Activated T-helper 2 cell treated with anti-CD3 and anti-CD28 coated beads, Interferon-gamma antibody, Interleukin-2, Interleukin-4, amounts not matched to agents 10 μg/mL and 5 μg/mL and 100 μg/mL, durations not matched to agents 14 hours and 24 hours and 36 hours (primary cell): ENCODE data around the gene POLR1H. TPM values are rescaled to one million over a fixed set of nuclear protein-coding genes. Genes with fewer than 3 reads are reported as not detected.
"Not testable (repeated sequence)": the region's sequence is repeated elsewhere in the genome, so short reads cannot be mapped to it uniquely, and the experiment has no call there.

Source experiments
- DNase-seq: peaks from one replicate; pipeline ENCODE4 v3.0.0; 2021; ENCODE audit warnings: low spot score
- H3K27ac Mint-ChIP-seq: one replicate; pipeline ENCODE4 v1.8.0; 2021; ENCODE audit warnings: mixed read lengths
- H3K27me3 Mint-ChIP-seq: one replicate; pipeline ENCODE4 v1.8.0; 2021; ENCODE audit warnings: low read depth, mixed read lengths
- H3K36me3 Mint-ChIP-seq: one replicate; pipeline ENCODE4 v1.8.0; 2021; ENCODE audit warnings: low read depth, mixed read lengths
- H3K4me1 Mint-ChIP-seq: one replicate; pipeline ENCODE4 v1.8.0; 2021; ENCODE audit warnings: low read depth, mixed read lengths
- H3K4me3 Mint-ChIP-seq: one replicate; pipeline ENCODE4 v1.8.0; 2021; ENCODE audit warnings: low read depth, mild to moderate bottlenecking, moderate library complexity, mixed read lengths
- H3K9me3 Mint-ChIP-seq: one replicate; pipeline ENCODE4 v1.8.0; 2021; ENCODE audit warnings: mixed read lengths
- intact Hi-C: fragments of 100-400 bp; cut with micrococcal nuclease; formaldehyde crosslinking; loops from one replicate; pipeline ENCODE4 v1.15.1; 2023
- total RNA-seq: library from RNA; stranded (reverse); gene quantifications from 2 replicates; pipeline ENCODE4 v1.2.3, GENCODE V29; 2022

The POLR1H gene
- 76.0 and 78.2 TPM in 2 replicates for total RNA-seq

GRCh38 chr6:30061092-30061857, at the start of gene POLR1H:
Gene POLR1H (plus strand): TSS chr6:30061265. CDS start chr6:30061525, 260 bp downstream.
- peaks cover 37% of the 10 kb centered on the region for H3K36me3 Mint-ChIP-seq

DNA sequence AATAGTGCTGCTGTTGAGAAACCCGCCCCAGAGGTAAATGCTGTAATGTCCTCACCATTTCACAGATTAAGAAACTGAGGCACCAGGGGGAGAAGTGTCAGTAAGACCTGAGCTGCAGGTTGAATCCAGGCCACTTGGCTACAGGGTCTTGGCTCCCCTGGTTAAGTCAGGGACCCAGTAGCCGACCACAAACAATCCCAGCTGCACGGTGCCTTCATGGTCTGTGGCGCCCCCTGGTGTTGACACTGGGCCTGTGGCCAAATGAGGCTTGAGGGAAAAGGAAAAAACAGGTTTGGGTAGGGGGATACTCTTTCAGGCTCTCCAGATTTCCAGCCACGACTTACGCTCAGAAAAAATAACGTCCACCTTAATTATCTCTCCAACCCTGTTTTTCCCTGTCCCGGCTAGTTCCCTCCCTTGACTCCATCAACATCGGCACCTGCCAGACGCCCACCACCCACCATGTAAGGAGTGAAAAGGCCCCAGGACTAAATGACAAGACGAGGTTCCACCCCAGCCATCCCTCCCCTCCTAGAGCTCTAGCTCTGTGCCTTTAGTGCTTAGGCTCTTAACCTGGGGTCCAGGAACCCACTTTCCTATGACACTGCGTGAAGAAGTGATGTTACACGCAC, 47.7 kb upstream of the POLR1H start:
- H3K4me1 Mint-ChIP-seq: no peaks in the 10 kb centered on the region
- no peak overlapping the region for H3K27ac Mint-ChIP-seq
- no peak for DNase-seq
- intact Hi-C loops: loop anchor here (1.0 kb wide), 1 partner anchor 165 kb away; no protein-coding TSS in a partner anchor
- no peak overlapping the region for H3K4me3 Mint-ChIP-seq
- H3K9me3 Mint-ChIP-seq: no peaks in the 10 kb centered on the region
- no peaks in the 10 kb centered on the region for H3K36me3 Mint-ChIP-seq
- H3K27me3 Mint-ChIP-seq: peaks cover 3% of the 10 kb centered on the region

More at GRCh38 chr6:30061092-30061857, at the start of gene POLR1H:
- peak; percentile 82 for DNase-seq
- Mint-ChIP-seq H3K27me3 (no peaks in the 10 kb centered on the region), H3K27ac (peak within 1 kb of the TSS; percentile 97), H3K4me1 (peaks cover 40% of the 10 kb centered on the region), H3K9me3 (no peaks in the 10 kb centered on the region), H3K4me3 (peak within 1 kb of the TSS; percentile 99)
- intact Hi-C loops: loop anchor here (5.0 kb wide), 1 partner anchor 94 kb away; no protein-coding TSS in a partner anchor

- Mint-ChIP-seq H3K4me3 (no peak overlapping the region), H3K9me3 (no peaks in the 10 kb centered on the region), H3K36me3 (peaks cover 4% of the 10 kb centered on the region), H3K27me3 (no peaks in the 10 kb centered on the region), H3K27ac (no peak overlapping the region), H3K4me1 (no peaks in the 10 kb centered on the region)
- intact Hi-C loops: no loop called here
- DNase-seq: no peak
These were observed 41.2 kb upstream of the POLR1H start for GRCh38 chr6:30019819-30020218.

- Mint-ChIP-seq H3K9me3 (no peaks in the 10 kb centered on the region), H3K27ac (no peak overlapping the region), H3K4me1 (no peaks in the 10 kb centered on the region), H3K4me3 (no peak overlapping the region), H3K27me3 (no peaks in the 10 kb centered on the region), H3K36me3 (peaks cover 4% of the 10 kb centered on the region)
- intact Hi-C loops: no loop called here
- DNase-seq: no peak
These were observed 40.4 kb upstream of the POLR1H start for GRCh38 chr6:30020626-30021025.

- Mint-ChIP-seq H3K4me3 (no peak overlapping the region), H3K9me3 (no peaks in the 10 kb centered on the region), H3K4me1 (no peaks in the 10 kb centered on the region), H3K27me3 (no peaks in the 10 kb centered on the region), H3K27ac (no peak overlapping the region), H3K36me3 (peaks cover 4% of the 10 kb centered on the region)
- intact Hi-C loops: no loop called here
- no peak for DNase-seq
These were observed 38.9 kb upstream of the POLR1H start for GRCh38 chr6:30022189-30022588.

DNA sequence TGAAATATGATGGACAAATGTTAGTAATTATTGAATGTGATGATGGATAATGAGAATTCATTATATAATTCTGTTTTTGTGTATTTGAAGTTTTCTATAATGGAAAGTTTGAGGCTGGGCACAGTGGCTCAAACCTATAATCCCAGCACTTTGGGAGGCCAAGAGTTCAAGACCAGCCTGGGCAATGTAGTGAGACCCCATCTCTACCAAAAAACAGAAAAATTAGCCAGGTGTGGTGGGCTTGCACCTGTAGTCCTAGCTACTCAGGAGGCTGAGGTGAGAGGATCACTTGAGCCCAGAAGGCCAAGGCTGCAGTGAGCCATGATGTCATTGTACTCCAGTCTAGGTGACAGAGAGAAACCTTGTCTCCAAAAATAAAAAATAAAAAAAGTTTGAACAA, 38.4 kb upstream of the POLR1H start:
- H3K36me3 Mint-ChIP-seq, H3K4me3 Mint-ChIP-seq, intact Hi-C loops, H3K27ac Mint-ChIP-seq, H3K4me1 Mint-ChIP-seq, DNase-seq, H3K9me3 Mint-ChIP-seq, H3K27me3 Mint-ChIP-seq: not testable (repeated sequence)

DNA sequence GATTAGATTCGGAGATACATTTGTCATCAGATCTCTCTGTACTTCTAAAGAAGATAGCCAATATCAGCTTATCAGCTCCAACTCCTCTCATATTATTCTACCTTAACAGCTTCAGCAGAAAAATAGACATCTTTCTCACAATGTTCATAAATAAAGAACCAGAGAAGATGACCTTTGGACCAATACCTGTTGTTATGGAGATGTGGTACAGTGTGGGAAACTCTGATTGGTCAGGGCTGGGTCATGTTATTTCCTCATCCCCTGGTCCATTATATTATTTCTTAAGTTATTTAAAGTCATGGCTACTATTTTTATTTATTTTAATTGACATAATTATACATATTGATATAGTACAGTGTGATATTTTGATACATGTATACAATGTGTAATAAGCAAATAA, 35.9 kb upstream of the POLR1H start:
- H3K9me3 Mint-ChIP-seq: no peaks in the 10 kb centered on the region
- H3K27ac Mint-ChIP-seq: no peak overlapping the region
- no peak overlapping the region for H3K4me3 Mint-ChIP-seq
- H3K4me1 Mint-ChIP-seq: no peaks in the 10 kb centered on the region
- peaks cover 8% of the 10 kb centered on the region for H3K36me3 Mint-ChIP-seq
- no peak for DNase-seq
- no peaks in the 10 kb centered on the region for H3K27me3 Mint-ChIP-seq
- intact Hi-C loops: no loop called here

GRCh38 chr6:30029588-30029987, 31.5 kb upstream of the POLR1H start:
- DNase-seq: no peak
- peaks cover 8% of the 10 kb centered on the region for H3K36me3 Mint-ChIP-seq
- no peaks in the 10 kb centered on the region for H3K4me1 Mint-ChIP-seq
- H3K4me3 Mint-ChIP-seq: no peak overlapping the region
- no peak overlapping the region for H3K27ac Mint-ChIP-seq
- H3K27me3 Mint-ChIP-seq: no peaks in the 10 kb centered on the region
- H3K9me3 Mint-ChIP-seq: no peaks in the 10 kb centered on the region
- intact Hi-C loops: no loop called here

- H3K9me3 Mint-ChIP-seq: no peaks in the 10 kb centered on the region
- H3K27me3 Mint-ChIP-seq: no peaks in the 10 kb centered on the region
- peaks cover 12% of the 10 kb centered on the region for H3K36me3 Mint-ChIP-seq
- DNase-seq: no peak
- no peak overlapping the region for H3K4me3 Mint-ChIP-seq
- H3K4me1 Mint-ChIP-seq: peaks cover 2% of the 10 kb centered on the region
- no peak overlapping the region for H3K27ac Mint-ChIP-seq
- intact Hi-C loops: no loop called here
These were observed 29.7 kb upstream of the POLR1H start for GRCh38 chr6:30031381-30031780.

- H3K27ac Mint-ChIP-seq, intact Hi-C loops, H3K4me3 Mint-ChIP-seq, DNase-seq, H3K9me3 Mint-ChIP-seq, H3K4me1 Mint-ChIP-seq, H3K27me3 Mint-ChIP-seq: not testable (repeated sequence)
- H3K36me3 Mint-ChIP-seq: peaks cover 12% of the 10 kb centered on the region
These were observed 27.6 kb upstream of the POLR1H start for GRCh38 chr6:30033440-30033839.

- intact Hi-C loops: no loop called here
- H3K36me3 Mint-ChIP-seq: peaks cover 4% of the 10 kb centered on the region
- no peaks in the 10 kb centered on the region for H3K9me3 Mint-ChIP-seq
- no peaks in the 10 kb centered on the region for H3K27me3 Mint-ChIP-seq
- no peak overlapping the region for H3K4me3 Mint-ChIP-seq
- no peak for DNase-seq
- no peak overlapping the region for H3K27ac Mint-ChIP-seq
- H3K4me1 Mint-ChIP-seq: peaks cover 2% of the 10 kb centered on the region
These were observed 25.3 kb upstream of the POLR1H start for GRCh38 chr6:30035784-30036183.

DNA sequence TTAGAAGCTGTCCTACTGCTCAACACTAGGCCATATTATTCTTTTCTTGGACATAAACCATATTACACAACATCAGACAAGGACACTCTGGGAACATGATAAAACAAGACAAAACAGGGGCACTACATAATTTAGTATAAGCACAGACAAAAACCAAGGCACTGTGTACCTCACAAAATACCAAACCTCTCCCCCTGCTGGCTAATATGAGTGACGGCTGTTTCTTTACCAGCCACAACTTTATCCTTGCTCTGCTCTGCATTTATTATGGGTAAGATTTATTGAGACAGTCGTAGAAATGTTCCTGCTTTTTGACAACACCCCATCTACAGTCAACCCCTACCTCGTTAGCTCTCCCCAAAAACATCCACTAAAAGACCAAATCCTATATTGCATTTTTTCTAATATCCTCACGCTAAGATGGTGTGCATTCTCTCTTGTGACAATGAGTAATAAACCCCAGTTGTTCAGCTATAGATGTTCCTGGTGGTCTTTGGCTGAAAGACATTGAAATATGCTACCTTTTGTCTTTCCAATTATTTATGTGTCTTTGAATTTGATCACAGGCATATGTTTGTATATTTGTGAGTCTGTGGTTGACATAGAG, 23.8 kb upstream of the POLR1H start:
- peaks cover 4% of the 10 kb centered on the region for H3K36me3 Mint-ChIP-seq
- intact Hi-C loops: no loop called here
- H3K4me3 Mint-ChIP-seq: no peak overlapping the region
- no peak for DNase-seq
- no peaks in the 10 kb centered on the region for H3K27me3 Mint-ChIP-seq
- no peaks in the 10 kb centered on the region for H3K9me3 Mint-ChIP-seq
- peaks cover 3% of the 10 kb centered on the region for H3K4me1 Mint-ChIP-seq
- H3K27ac Mint-ChIP-seq: no peak overlapping the region

DNA sequence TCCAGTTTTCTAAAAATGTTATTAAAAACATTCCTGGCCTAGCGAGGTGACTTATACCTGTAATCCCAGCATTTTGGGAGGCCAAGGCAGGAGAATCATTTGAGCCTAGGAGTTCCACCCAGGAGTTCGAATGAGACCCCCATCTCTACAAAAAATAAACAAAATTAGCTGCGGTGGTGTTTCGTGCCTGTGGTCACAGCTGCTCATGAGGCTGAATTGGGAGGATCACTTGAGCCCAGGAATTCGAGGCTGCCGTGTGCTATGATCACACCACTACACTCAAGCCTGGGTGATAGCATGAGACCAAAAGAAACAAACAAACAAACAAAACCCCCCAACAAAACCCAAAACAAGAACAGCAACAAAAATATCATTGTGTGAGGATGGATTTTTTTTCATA, 19.8 kb upstream of the POLR1H start:
- Mint-ChIP-seq H3K4me3 (no peak overlapping the region), H3K27me3 (no peaks in the 10 kb centered on the region), H3K27ac (no peak overlapping the region), H3K4me1 (peaks cover 17% of the 10 kb centered on the region), H3K9me3 (no peaks in the 10 kb centered on the region), H3K36me3 (no peaks in the 10 kb centered on the region)
- intact Hi-C loops: no loop called here
- no peak for DNase-seq
